Progenitor cell of endocrine pancreas (in vitro differentiated cells): ENCODE data around the gene LONP1. TPM values are rescaled to one million over a fixed set of nuclear protein-coding genes. Genes with fewer than 3 reads are reported as not detected.
"Not testable (repeated sequence)": the region's sequence is repeated elsewhere in the genome, so short reads cannot be mapped to it uniquely, and the experiment has no call there.

Experiments used
- DNase-seq: peaks from one replicate; pipeline ENCODE4 v3.0.0; 2021; ENCODE audit warnings: low spot score; ENCODE audit not compliant: unreplicated experiment
- H3K27ac Mint-ChIP-seq: 2 replicates; pipeline ENCODE4 v1.8.0; 2021; ENCODE audit warnings: mild to moderate bottlenecking, moderate library complexity, mixed read lengths
- H3K27me3 Mint-ChIP-seq: 2 replicates; pipeline ENCODE4 v1.8.0; 2021; ENCODE audit warnings: mixed read lengths
- H3K36me3 Mint-ChIP-seq: 2 replicates; pipeline ENCODE4 v1.8.0; 2022; ENCODE audit warnings: mixed read lengths; ENCODE audit not compliant: insufficient read depth
- H3K4me1 Mint-ChIP-seq: 2 replicates; pipeline ENCODE4 v1.8.0; 2021; ENCODE audit warnings: low read depth, mixed read lengths
- H3K4me3 Mint-ChIP-seq: 2 replicates; pipeline ENCODE4 v1.8.0; 2021; ENCODE audit warnings: low read depth, mild to moderate bottlenecking, moderate library complexity, mixed read lengths
- H3K9me3 Mint-ChIP-seq: 2 replicates; pipeline ENCODE4 v1.8.0; 2021; ENCODE audit warnings: low read depth, mixed read lengths
- total RNA-seq: library from RNA; stranded (reverse); gene quantifications from 2 replicates; pipeline ENCODE4 v1.2.1, GENCODE V29; 2021
- TF ChIP-seq, protein P1 (sequence below): fragments of 200-600 bp; sonication (generic); IDR thresholded peaks from one replicate; pipeline ENCODE4 v1.5.0; 2021; ENCODE audit warnings: antibody characterized with exemption, mild to moderate bottlenecking; ENCODE audit not compliant: unreplicated experiment

The LONP1 gene
- total RNA-seq, 1 donor from 2014 or later: 56.1 TPM

DNA sequence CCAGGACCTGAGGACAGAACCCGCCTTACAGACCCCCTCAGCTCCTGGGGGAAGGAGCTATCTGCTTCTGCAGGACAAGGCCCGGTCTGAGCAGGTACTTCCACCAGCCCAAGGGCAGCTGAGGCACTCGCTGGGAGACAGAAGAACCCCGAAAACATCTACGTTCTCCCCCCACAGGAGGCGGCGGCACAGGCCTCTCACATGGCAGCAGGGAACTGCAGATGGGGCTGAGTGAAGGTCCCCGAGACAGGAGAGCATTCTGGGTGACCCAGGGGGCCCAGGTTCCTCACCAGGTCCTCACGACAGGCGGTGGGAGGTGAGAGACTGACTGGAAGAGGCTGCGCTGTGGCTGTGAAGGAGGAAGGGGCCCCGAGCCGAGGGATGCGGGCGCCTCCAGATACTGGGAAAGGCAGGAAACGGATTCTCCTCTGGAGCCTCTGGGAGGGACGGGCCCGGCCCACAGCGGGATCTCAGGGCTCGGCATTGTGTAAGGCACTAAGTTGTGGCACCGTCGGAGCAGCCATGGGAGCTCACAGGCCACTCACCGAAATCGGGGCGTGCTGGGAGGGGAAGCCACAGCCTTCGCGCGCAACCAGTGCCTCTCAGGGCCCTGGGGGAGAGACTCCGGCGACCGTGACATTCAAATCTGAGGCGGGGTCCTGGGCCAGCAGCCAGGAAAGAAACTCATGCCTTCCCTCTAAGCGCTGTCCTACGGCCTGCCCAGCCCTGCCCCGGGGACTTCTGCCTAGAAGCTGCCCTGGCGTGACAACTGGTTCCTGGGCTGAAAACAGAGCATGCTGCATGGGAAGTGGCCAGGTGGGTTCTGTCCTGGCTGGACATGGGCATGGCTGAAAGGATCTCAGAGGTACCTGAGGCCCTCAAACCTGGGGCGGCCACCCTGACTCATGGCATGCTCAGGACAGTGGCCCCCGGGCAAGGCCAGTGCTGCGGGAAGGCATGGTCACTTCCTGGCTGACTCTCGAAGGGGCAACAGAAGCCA lies 15.8 kb downstream of the LONP1 start:
- DNase-seq: no peak
- Mint-ChIP-seq H3K36me3 (peaks cover 23% of the 10 kb centered on the region), H3K27ac (peak overlapping the region; percentile 52), H3K9me3 (no peaks in the 10 kb centered on the region), H3K27me3 (no peaks in the 10 kb centered on the region), H3K4me1 (no peaks in the 10 kb centered on the region), H3K4me3 (no peak overlapping the region)
- TF ChIP-seq, protein P1, sequence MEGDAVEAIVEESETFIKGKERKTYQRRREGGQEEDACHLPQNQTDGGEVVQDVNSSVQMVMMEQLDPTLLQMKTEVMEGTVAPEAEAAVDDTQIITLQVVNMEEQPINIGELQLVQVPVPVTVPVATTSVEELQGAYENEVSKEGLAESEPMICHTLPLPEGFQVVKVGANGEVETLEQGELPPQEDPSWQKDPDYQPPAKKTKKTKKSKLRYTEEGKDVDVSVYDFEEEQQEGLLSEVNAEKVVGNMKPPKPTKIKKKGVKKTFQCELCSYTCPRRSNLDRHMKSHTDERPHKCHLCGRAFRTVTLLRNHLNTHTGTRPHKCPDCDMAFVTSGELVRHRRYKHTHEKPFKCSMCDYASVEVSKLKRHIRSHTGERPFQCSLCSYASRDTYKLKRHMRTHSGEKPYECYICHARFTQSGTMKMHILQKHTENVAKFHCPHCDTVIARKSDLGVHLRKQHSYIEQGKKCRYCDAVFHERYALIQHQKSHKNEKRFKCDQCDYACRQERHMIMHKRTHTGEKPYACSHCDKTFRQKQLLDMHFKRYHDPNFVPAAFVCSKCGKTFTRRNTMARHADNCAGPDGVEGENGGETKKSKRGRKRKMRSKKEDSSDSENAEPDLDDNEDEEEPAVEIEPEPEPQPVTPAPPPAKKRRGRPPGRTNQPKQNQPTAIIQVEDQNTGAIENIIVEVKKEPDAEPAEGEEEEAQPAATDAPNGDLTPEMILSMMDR: no peak

DNA sequence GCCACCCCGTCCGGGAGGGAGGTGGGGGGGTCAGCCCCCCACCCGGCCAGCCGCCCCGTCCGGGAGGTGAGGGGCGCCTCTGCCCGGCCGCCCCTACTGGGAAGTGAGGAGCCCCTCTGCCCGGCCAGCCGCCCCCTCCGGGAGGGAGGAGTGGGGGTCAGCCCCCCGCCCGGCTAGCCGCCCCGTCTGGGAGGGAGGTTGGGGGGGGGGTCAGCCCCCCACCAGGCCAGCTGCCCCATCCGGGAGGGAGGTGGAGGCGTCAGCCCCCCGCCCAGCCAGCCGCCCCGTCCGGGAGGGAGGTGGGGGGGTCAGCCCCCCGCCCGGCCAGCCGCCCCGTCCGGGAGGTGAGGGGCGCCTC lies 17.9 kb downstream of the LONP1 start:
- not testable (repeated sequence) for H3K9me3 Mint-ChIP-seq, DNase-seq, H3K27me3 Mint-ChIP-seq, H3K27ac Mint-ChIP-seq, H3K4me1 Mint-ChIP-seq, H3K4me3 Mint-ChIP-seq
- H3K36me3 Mint-ChIP-seq: peaks cover 28% of the 10 kb centered on the region

DNA sequence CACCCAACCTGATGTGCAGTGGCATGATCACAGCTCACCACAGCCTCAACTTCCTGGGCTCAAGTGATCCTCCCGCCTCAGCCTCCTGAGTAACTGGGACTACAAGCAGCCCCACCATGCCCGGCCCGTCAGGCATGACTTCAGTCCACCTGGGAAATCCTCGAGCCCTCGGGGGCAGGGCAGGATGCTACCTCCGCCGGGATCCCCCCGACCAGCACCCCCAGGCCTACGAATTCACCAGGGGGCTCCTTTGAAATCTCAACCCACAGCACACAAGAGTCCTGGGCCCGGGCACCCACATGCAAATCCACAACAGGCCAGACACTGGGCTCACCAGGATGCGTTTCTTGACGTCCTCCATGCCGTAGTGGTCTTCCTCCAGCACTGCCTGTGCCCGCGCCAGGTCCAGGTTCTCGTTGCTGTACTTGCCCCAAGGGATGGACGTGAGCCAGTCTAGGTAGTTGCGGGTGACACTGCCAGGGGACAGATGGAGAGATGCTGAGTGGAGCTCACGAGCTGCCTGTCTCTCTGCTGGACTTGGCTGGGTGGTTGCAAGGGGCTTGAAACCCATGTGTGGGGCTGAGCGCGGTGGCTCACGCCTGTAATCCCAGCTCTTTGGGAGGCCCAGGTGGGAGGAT lies 19.4 kb downstream of the LONP1 start:
- Mint-ChIP-seq H3K27me3 (no peaks in the 10 kb centered on the region), H3K4me3 (no peak overlapping the region), H3K9me3 (no peaks in the 10 kb centered on the region), H3K4me1 (no peaks in the 10 kb centered on the region), H3K36me3 (peaks cover 26% of the 10 kb centered on the region), H3K27ac (no peak overlapping the region)
- TF ChIP-seq, protein P1: no peak
- DNase-seq: no peak

DNA sequence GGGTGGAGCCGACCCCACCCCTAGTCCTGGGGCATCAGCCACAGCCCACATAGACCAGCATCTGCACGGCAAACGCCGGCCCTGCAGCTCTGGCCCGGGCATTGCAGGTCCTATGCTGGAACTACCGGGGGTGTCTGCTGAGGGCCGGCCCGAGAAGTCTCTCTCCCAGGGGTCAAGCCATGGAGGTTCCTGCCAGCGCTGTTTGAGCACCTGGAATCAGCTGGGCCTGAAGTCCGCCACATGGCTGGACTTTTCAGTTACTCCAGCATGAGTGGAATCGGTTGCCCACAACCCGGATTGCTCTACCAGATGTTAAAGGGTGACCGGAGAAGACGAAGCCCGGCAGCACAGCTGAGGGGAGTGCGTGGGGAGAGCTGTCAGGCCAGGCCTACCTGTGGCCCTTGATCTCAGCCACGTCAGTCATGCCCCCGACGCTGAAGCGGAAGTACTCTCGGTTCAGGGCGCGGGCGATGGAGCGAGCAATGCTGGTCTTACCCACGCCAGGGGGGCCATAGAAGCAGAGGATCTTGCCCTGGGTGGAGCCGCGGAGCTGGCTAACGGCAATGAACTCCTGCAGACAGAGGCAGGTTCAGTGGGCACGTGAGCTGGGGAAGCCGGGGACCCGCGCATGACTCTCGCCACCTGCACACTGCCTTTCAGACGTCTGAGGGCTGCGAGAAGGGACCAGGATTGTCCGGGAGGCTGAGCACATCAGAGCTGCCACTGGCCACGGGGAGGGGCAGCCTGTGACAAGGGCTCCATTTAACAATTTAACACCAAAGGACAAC lies 21.1 kb downstream of the LONP1 start:
- DNase-seq: no peak
- Mint-ChIP-seq H3K27me3 (no peaks in the 10 kb centered on the region), H3K9me3 (no peaks in the 10 kb centered on the region), H3K4me3 (no peak overlapping the region), H3K4me1 (no peaks in the 10 kb centered on the region), H3K36me3 (peaks cover 24% of the 10 kb centered on the region), H3K27ac (peak overlapping the region; percentile 33)
- TF ChIP-seq, protein P1: no peak

DNA sequence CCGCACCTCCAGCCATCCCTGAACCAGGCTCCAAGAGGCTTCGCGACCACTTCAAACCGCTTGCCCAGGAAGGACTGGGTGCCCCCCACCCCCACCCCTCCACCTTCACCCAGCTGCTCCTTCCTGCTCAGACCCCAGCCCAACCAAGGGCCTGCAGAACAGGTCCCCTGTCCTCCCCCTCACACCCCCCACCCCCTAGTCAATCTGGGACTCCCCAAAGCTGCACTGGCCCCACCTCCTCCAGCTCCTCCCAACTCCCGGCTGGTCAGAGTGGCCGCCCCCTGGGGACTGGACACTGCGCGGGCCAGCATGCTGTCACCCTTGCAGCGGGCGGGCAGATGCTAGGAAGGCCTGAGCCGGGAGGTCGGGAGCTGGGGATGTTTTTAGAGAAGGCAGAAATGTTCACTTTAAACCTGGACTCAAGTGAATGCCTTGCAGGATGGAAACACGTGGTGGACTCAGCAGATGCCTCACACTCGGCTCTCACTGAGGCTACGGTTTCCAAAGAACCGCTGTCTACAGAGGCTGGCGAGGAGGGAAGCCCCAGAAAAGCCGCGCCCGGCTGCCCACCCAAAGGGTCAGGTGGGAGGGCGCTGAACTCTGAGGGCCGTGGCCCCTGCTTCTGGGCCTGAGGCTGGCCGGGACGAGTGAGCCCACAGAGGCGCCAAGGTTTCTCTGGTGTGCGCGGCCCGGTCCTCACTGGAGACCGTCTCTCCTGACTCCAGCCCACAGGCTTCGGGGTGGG lies 21.9 kb downstream of the LONP1 start:
- H3K4me1 Mint-ChIP-seq: no peaks in the 10 kb centered on the region
- TF ChIP-seq, protein P1: no peak
- no peak for DNase-seq
- H3K27ac Mint-ChIP-seq: no peak overlapping the region
- H3K36me3 Mint-ChIP-seq: peaks cover 16% of the 10 kb centered on the region
- no peaks in the 10 kb centered on the region for H3K9me3 Mint-ChIP-seq
- H3K27me3 Mint-ChIP-seq: no peaks in the 10 kb centered on the region
- H3K4me3 Mint-ChIP-seq: no peak overlapping the region
